ENCODE measurements around the gene KCNH1. TPM values are rescaled to one million over a fixed set of nuclear protein-coding genes. Genes with fewer than 3 reads are reported as not detected.

The KCNH1 gene
- polyA plus RNA-seq, 1 of the 3 experiments (the other 2 are of a cell fraction): 0.08 TPM

DNA sequence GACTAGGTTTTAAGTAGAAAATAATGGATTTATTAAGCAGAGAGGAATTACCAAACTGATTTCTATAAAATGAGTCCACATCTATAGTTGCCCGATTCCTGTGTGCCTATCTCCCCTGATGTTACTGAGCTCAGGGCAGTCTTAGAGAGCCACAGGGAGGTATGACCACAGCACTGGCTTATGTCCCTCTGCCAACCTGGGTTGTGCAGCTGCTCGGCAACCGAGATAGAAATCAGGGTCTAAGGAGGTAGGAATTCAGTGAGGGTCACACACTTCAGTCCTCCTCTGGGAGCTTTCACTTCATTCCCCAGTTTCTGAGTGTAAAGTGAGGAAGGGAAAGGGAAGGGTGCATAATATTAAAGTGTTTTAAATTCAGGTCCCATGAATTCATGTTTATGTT, 386.8 kb downstream of the KCNH1 start:
- Histone ChIP-seq H3K9ac (no peak overlapping the region), H3K4me2 (no peak overlapping the region), H3K9me3 (no peaks in the 10 kb centered on the region), H3K4me1 (ENCODE audit: control insufficient read depth in 1 of 2, insufficient read depth in 2 of 2, low read depth in 1 of 2, low read length in 1 of 2) (peaks cover 0 to 14% of the 10 kb centered on the region in 2 experiments; a peak in 1 of 4 replicates), H3K79me2 (ENCODE audit: insufficient read depth) (no peaks in the 10 kb centered on the region), H3K9me2 (no peaks in the 10 kb centered on the region), H3F3A (replicated peaks; ENCODE audit: insufficient read depth) (no peaks in the 10 kb centered on the region), H3K27me3 (ENCODE audit: insufficient read depth) (no peaks in the 10 kb centered on the region), H3K27ac (ENCODE audit: low read depth in 2 of 2, low read length in 1 of 2) (no peak overlapping the region), H4K20me1 (ENCODE audit: insufficient read depth) (no peaks in the 10 kb centered on the region), H3K36me3 (replicated peaks in 1 of 2; ENCODE audit: control insufficient read depth in 1 of 2, insufficient read depth in 2 of 2, low read length in 1 of 2) (no peaks in the 10 kb centered on the region), H3K4me3 (ENCODE audit: low read depth in 2 of 2, low read length in 1 of 2) (no peak overlapping the region), H2AFZ (ENCODE audit: low read depth) (no peak overlapping the region)
- ChIA-PET POLR2A (no interaction called here), CTCF (interaction anchor here (1.1 to 1.2 kb wide), 2 partner anchors 8 to 387 kb away, joined by 3 to 8 read pairs; partner anchors contain the start of gene KCNH1)
- TF ChIP-seq, protein P1, sequence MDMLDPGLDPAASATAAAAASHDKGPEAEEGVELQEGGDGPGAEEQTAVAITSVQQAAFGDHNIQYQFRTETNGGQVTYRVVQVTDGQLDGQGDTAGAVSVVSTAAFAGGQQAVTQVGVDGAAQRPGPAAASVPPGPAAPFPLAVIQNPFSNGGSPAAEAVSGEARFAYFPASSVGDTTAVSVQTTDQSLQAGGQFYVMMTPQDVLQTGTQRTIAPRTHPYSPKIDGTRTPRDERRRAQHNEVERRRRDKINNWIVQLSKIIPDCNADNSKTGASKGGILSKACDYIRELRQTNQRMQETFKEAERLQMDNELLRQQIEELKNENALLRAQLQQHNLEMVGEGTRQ (IDR thresholded peaks at IDR 0.05; ENCODE audit: borderline replicate concordance, low read depth, low read length): no peak
- TF ChIP-seq FOXM1 (IDR thresholded peaks at IDR 0.05; ENCODE audit: low read depth) (no peak), MXI1 (IDR thresholded peaks at IDR 0.05; ENCODE audit: low read depth, low read length) (no peak), GATA2 (CRISPR knock-in tag; IDR thresholded peaks at IDR 0.05) (0 out of 2 replicates have a peak, but pooled peaks have one; percentile 7), SMC3 (IDR thresholded peaks at IDR 0.05; ENCODE audit: low read depth, low read length) (no peak)
- 58% methylated on average over 3 of the region's 3 CpGs for WGBS (ENCODE audit: low lambda C conversion rate)
- peak; percentile 23 for DNase-seq

DNA sequence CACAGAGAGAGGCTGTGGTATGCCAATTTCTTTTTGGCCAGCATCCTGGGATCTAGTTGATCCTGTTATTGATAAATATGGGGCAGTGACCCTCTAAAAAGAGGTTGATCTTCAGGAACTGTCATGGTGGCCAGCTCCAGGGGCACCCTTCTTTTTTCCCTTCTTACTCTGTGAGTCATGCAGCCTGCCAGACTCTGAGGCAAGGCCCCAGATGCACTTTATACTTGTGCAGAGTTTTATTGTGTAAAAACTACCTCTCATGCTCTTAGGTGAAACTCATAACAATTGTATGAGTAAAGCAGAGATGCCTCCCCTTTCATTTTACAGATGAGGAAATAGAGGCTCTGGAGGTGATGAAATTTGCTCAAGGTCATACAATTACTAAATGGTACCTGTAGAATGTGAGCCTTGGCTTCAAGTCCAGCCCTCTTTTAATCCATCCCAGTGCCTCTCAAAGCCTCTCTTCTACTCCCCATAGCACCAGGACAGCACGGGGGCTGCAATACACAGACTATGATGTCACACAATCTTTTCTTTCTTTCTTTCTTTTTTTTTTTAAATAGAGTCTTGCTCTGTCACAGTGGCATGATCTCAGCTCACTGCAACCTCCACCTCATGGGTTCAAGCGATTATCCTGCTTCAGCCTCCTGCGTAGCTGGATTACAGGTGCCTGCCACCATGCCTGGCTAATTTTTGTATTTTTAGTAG, 387.8 kb downstream of the KCNH1 start:
- no peaks in the 10 kb centered on the region for H3K27me3 ChIP-seq (ENCODE audit: insufficient read depth)
- ChIA-PET POLR2A (no interaction called here), CTCF (no interaction called here)
- H3F3A ChIP-seq (replicated peaks; ENCODE audit: insufficient read depth): no peaks in the 10 kb centered on the region
- TF ChIP-seq CHD2 (IDR thresholded peaks at IDR 0.05; ENCODE audit: low read length, partially characterized antibody): no peak
- TF ChIP-seq RAD21 (IDR thresholded peaks at IDR 0.05; ENCODE audit: low read length): no peak
- TF ChIP-seq MXI1 (IDR thresholded peaks at IDR 0.05; ENCODE audit: low read depth, low read length): no peak
- TF ChIP-seq SIN3A (IDR thresholded peaks at IDR 0.05; ENCODE audit: borderline replicate concordance, low read depth, low read length): no peak
- TF ChIP-seq, protein P2, sequence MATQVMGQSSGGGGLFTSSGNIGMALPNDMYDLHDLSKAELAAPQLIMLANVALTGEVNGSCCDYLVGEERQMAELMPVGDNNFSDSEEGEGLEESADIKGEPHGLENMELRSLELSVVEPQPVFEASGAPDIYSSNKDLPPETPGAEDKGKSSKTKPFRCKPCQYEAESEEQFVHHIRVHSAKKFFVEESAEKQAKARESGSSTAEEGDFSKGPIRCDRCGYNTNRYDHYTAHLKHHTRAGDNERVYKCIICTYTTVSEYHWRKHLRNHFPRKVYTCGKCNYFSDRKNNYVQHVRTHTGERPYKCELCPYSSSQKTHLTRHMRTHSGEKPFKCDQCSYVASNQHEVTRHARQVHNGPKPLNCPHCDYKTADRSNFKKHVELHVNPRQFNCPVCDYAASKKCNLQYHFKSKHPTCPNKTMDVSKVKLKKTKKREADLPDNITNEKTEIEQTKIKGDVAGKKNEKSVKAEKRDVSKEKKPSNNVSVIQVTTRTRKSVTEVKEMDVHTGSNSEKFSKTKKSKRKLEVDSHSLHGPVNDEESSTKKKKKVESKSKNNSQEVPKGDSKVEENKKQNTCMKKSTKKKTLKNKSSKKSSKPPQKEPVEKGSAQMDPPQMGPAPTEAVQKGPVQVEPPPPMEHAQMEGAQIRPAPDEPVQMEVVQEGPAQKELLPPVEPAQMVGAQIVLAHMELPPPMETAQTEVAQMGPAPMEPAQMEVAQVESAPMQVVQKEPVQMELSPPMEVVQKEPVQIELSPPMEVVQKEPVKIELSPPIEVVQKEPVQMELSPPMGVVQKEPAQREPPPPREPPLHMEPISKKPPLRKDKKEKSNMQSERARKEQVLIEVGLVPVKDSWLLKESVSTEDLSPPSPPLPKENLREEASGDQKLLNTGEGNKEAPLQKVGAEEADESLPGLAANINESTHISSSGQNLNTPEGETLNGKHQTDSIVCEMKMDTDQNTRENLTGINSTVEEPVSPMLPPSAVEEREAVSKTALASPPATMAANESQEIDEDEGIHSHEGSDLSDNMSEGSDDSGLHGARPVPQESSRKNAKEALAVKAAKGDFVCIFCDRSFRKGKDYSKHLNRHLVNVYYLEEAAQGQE (IDR thresholded peaks at IDR 0.05; ENCODE audit: low read depth, low read length): no peak
- TF ChIP-seq, protein P3, sequence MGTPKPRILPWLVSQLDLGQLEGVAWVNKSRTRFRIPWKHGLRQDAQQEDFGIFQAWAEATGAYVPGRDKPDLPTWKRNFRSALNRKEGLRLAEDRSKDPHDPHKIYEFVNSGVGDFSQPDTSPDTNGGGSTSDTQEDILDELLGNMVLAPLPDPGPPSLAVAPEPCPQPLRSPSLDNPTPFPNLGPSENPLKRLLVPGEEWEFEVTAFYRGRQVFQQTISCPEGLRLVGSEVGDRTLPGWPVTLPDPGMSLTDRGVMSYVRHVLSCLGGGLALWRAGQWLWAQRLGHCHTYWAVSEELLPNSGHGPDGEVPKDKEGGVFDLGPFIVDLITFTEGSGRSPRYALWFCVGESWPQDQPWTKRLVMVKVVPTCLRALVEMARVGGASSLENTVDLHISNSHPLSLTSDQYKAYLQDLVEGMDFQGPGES (IDR thresholded peaks at IDR 0.05; ENCODE audit: low read depth, low read length): no peak
- TF ChIP-seq FOSL2 (IDR thresholded peaks at IDR 0.05; ENCODE audit: borderline replicate concordance, low read depth): no peak
- H3K4me2 ChIP-seq: no peak overlapping the region
- no peak overlapping the region for H3K27ac ChIP-seq (ENCODE audit: low read depth in 2 of 2, low read length in 1 of 2)
- no peak overlapping the region for H3K9ac ChIP-seq
- no peaks in the 10 kb centered on the region for H4K20me1 ChIP-seq (ENCODE audit: insufficient read depth)
- H3K4me1 ChIP-seq (ENCODE audit: control insufficient read depth in 1 of 2, insufficient read depth in 2 of 2, low read depth in 1 of 2, low read length in 1 of 2): peaks cover 0 to 19% of the 10 kb centered on the region in 2 experiments; a peak in 1 of 4 replicates
- WGBS (ENCODE audit: low lambda C conversion rate): 57% methylated on average over 3 of the region's 3 CpGs
- no peaks in the 10 kb centered on the region for H3K36me3 ChIP-seq (replicated peaks in 1 of 2; ENCODE audit: control insufficient read depth in 1 of 2, insufficient read depth in 2 of 2, low read length in 1 of 2)
- H3K9me3 ChIP-seq: no peaks in the 10 kb centered on the region
- no peak overlapping the region for H3K4me3 ChIP-seq (ENCODE audit: low read depth in 2 of 2, low read length in 1 of 2)
- no peak overlapping the region for H2AFZ ChIP-seq (ENCODE audit: low read depth)
- H3K9me2 ChIP-seq: no peaks in the 10 kb centered on the region
- no peaks in the 10 kb centered on the region for H3K79me2 ChIP-seq (ENCODE audit: insufficient read depth)
- no peak for DNase-seq
